Measurements from ENCODE around the gene PIEZO1. TPM values are rescaled to one million over a fixed set of nuclear protein-coding genes. Genes with fewer than 3 reads are reported as not detected.

The PIEZO1 gene
- total and polyA plus RNA-seq, 10 donors: 145 to 385 (median 201) TPM

DNA sequence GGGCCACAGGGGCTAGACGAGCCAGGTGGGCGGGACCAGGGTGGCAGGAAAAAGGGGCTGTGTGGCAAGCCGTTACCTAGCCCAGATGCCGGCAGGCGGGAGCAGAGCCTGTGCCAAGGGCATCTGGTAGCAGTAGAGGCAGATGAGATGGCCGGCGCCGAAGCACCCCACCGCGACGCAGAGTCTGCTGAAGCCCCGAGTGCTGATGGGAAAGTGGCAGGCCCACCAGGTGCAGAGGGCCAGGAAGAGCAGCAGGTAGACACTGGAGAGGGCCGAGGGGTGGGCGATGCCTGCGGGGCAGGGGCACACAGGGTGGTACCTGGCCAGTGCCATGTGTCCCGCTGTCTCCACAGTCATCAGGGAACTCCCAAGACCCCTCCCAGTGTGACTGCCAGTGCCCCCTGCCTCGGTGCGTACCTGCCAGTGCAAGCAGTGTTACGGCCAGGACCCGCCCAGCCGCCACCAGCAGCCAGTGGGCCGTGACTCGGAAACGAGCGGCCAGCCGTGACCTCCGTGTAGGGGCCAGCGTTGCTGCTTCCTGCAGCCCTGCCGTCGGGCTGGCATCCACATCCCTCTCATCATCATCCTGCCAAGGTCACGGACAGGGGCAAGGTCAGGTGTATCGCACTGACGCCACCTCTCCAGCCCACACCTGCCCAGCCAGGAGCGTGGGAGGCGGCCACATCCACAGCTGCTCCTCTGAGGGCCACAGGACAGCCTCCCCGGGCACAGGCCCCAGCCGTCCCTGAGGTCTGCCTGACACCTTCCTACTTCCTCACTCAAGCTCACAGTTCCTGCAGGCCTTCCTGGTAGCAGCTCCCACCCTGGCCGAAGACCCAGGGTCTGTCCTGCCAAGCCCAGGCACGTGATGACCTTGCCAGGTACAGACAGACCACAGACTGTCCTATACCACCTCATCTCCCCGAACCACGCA is 46.6 kb downstream of the PIEZO1 start:
- intact Hi-C loops (cut with DNase I; ENCODE audit: low total_unique reads): loop anchor here (5.0 to 10.0 kb wide), 2 partner anchors 429 to 476 kb away; partner anchors contain the start of gene ZNF778
- WGBS, 5 donors: 68 to 81% (median 72%) methylated on average over 30 to 41 of the region's 41 CpGs
- peaks cover 0 to 97% (median 60%) of the 10 kb centered on the region in 6 donors for H3K36me3 ChIP-seq

DNA sequence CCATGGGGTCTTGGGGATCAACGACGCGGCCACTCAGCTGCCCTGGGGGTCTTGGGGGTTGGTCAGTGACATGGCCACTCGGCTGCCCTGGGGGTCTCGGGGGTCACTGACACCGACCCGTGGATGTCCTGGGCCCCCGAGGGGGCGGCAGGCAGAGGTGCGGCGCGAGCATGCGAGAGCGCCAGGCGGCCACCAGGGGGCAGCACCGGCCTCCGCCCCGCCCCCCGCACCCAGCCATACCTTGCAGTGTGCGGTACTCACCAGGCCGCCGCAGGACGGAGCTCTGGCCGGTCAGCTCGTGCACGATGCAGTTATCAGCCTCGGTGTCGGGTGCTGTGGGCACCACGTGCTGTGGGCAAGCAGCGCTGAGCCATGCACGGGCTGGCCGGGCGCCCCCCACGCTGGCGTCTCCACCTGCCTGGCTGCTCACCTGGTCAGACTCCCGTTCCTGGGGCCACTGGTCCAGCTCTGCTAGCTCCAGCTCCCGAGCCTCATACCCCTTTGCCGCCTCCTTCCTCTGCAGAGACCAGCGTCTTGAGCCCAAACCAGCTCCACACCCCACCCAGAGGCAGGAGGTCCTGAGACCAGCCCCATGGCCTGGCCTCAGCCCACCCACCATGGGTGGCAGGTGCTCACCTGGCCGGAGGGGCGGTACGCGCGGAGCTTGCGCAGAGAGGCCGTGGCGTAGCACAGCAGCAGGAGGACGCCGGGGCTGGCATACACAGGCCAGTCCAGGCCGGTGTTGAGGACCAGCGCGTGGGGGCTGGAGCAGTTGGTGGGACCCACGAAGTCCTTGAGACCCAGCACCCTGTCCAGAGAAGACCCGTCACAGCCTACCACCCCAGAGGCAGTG is 47.5 kb downstream of the PIEZO1 start:
- DNase-seq: peak; percentile 96
- Histone ChIP-seq H3K36me3 (peaks cover 0 to 98% (median 69%) of the 10 kb centered on the region in 6 donors), H3K27me3 (replicated peaks in 1 of 7) (no peaks in the 10 kb centered on the region), H3K9me3 (no peaks in the 10 kb centered on the region), H3K4me3 (peak overlapping the region in 1 of 8 donors; percentile 17), H3K4me1 (peaks cover 6 to 46% (median 30%) of the 10 kb centered on the region in 6 donors), H3K27ac (peak overlapping the region in 5 of 8 donors; percentile 76 to 86 (median 81))
- TF ChIP-seq POLR2AphosphoS5 (IDR thresholded peaks at IDR 0.05) (peak; percentile 64 to 86 (median 79)), POLR2A (IDR thresholded peaks at IDR 0.05) (no peak), CTCF (IDR thresholded peaks at IDR 0.05 in 8 of 11, conservative IDR thresholded peaks at IDR 0.05 in 3 of 11) (peak; percentile 96 to 100 (median 99))
- intact Hi-C loops (cut with DNase I; ENCODE audit: low total_unique reads): loop anchor here (2.0 to 10.0 kb wide), 3 partner anchors 47 to 477 kb away; partner anchors contain the start of genes PIEZO1 and ZNF778
- WGBS, 5 donors: 39 to 78% (median 49%) methylated on average over 9 to 54 of the region's 54 CpGs

More for the DNA sequence above, 46.6 kb downstream of the PIEZO1 start:
- H3K27me3 ChIP-seq (replicated peaks in 1 of 7): no peaks in the 10 kb centered on the region
- TF ChIP-seq POLR2A (IDR thresholded peaks at IDR 0.05) (no peak), CTCF (IDR thresholded peaks at IDR 0.05 in 8 of 11, conservative IDR thresholded peaks at IDR 0.05 in 3 of 11) (peak in 1 of 11 experiments; percentile 10), POLR2AphosphoS5 (IDR thresholded peaks at IDR 0.05) (peak; percentile 88 to 92 (median 88))
- DNase-seq: peak; percentile 90
- H3K9me3 ChIP-seq: no peaks in the 10 kb centered on the region
- H3K4me1 ChIP-seq: peaks cover 10 to 55% (median 39%) of the 10 kb centered on the region in 6 donors
- peak overlapping the region; percentile 55 to 86 (median 78) for H3K27ac ChIP-seq
- H3K4me3 ChIP-seq: peak overlapping the region in 1 of 8 donors; percentile 17

DNA sequence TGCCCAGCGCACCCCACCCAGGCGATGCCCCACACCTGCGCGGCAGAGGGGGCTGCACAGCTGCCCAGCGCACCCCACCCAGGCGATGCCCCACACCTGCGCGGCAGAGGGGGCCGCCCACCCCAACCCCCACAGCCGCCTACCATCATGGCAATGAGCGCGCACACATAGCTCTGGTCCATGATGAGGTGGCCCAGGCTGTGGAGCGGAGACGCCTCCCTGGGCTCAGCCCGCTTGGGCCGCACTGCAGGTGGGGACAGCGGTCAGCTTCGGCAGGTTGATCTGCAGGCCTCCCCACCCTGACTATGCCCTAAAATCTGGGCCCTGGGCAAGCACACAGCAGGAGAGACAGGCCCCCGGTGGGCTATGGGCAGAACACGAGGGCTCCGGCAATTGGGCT is 48.5 kb downstream of the PIEZO1 start:
- Histone ChIP-seq H3K4me1 (peaks cover 6 to 41% (median 26%) of the 10 kb centered on the region in 6 donors), H3K27me3 (replicated peaks in 1 of 7) (no peaks in the 10 kb centered on the region), H3K9me3 (no peaks in the 10 kb centered on the region), H3K36me3 (peaks cover 0 to 98% (median 74%) of the 10 kb centered on the region in 6 donors), H3K4me3 (no peak overlapping the region), H3K27ac (no peak overlapping the region)
- no peak for DNase-seq
- 89 to 98% (median 96%) methylated on average over 8 to 21 of the region's 21 CpGs for WGBS, 5 donors
- TF ChIP-seq CTCF (IDR thresholded peaks at IDR 0.05 in 8 of 11, conservative IDR thresholded peaks at IDR 0.05 in 3 of 11) (no peak), POLR2A (IDR thresholded peaks at IDR 0.05) (no peak), POLR2AphosphoS5 (IDR thresholded peaks at IDR 0.05) (no peak)
- intact Hi-C loops (cut with DNase I; ENCODE audit: low total_unique reads): loop anchor here (2.0 to 10.0 kb wide), 3 partner anchors 48 to 478 kb away; partner anchors contain the start of genes PIEZO1 and ZNF778
